Measurements from ENCODE around the gene BCL11B.
"Not testable (repeated sequence)": the region's sequence is repeated elsewhere in the genome, so short reads cannot be mapped to it uniquely, and the experiment has no call there.

The BCL11B gene

DNA sequence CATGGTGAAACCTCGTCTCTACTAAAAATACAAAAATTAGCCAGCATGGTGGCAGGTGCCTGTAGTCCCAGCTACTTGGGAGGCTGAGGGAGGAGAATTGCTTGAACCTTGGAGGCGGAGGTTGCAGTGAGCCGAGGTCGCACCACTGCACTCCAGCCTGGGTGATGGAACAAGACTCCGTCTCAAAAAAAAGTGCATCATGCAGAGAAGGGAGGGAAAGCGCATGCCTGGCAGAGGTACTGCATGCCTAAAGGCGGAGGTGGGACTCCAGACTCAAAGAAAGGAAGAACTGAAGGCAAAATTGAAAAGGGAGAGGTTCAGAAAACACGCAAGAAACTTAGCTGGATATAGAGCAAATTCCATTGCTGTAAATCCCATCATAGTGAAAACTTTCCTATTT, 85.7 kb downstream of the BCL11B start:
- DNase-seq (ENCODE audit: insufficient read length, low spot score); FAIRE-seq: not testable (repeated sequence)

DNA sequence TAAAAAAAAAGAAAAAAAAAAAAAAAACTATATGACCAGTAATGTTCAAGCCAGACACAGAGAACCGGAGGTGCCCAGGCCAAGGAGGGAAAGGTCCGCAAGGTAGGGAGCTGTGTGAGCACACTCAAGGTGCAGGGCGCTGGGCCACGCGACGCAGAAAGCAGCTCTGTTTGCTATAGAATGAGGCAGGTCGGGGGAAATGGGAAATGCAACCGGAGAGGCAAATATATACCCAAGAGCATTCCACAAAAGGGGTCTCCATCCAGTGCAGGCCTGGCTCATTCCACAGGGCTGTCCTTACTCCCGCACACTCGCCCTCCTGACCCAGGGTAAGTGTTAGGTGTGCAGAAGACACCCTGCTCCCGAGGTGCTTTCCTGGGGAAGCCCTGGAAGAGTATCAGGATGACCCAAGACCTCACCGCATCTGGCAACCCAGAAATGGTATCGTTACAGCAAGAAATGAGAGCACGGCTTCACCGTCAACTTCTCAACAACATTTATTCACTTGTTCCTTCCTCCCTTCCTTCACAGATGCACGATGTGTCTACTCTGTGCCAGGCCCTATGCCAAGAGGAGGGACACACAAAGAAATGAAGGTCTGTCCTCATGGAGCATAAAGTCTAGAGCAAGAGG, 86.4 kb downstream of the BCL11B start:
- FAIRE-seq (no peak), DNase-seq (ENCODE audit: insufficient read length, low spot score) (no peak)

DNA sequence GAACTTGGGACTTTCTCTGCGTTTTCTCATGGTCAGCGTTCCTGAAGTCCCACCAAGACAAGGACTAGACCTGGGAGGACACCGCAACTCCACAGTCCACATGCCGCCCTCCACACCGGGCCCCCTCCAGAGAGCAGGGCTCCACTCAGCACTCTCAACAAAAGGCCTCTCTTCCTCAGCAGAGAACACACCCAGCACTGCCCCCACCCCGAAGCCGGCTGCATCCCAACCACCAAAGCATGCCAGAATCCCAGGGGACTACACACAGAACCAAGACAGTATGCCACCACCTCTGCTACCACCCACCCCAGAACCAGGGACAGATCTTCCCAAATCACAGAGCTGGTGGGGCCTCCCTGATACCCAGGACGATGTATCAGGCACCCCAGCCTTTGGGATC, 88.3 kb downstream of the BCL11B start:
- no peak for FAIRE-seq
- DNase-seq (ENCODE audit: insufficient read length, low spot score), result no peak

DNA sequence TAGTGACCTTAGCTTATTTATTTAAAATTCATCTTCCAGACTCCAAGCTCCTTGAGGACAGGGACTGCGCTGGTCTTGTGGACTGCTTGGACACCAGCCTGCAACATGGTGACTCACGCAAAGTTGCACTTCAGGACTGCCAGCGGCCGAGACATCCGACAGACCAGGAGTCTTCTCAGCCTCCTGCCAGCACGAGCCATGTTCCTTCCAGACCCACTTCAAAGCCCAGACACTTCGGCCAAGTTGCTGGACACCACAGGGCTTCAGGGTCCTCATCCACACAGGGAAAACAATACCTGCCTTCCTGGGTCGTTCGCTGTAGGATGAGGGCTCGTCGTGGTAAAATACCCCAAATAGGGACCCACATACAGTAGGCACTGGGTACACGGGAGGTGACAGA, 88.7 kb downstream of the BCL11B start:
- no peak for FAIRE-seq
- no peak for DNase-seq (ENCODE audit: insufficient read length, low spot score)

DNA sequence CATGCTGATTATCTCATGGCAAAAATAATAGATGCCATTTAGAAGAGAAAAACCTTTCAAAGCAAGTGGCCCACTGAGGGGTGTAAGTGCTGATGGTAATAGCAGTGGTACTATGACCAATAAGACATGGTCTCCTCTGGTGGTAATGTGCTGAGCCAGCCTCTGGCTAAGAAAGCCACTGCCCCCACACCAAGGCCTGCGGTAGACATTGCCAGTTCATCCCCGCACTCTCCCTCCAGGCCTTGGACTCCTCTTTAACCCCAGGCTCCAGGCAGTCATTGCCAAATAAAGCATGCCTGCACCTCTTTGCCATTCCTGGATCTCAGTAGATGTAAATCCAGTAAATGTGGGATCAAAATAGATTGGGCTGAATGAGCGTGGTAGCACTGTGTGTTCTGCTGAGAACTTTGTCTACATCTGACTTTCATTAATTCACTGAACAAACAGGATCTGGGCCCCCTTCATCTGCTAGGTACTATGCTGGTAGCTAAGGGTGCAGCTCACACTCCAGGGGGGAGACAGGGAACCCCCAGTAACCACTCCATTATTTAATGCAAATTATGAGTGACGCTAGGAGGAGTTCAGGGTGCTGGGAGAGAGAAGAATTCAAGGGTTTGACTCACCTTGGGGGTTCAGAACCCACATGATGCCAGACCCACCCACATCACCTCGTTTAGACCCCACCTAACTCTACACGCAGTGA, 89.3 kb downstream of the BCL11B start:
- no peak for DNase-seq (ENCODE audit: insufficient read length, low spot score)
- FAIRE-seq, result no peak

DNA sequence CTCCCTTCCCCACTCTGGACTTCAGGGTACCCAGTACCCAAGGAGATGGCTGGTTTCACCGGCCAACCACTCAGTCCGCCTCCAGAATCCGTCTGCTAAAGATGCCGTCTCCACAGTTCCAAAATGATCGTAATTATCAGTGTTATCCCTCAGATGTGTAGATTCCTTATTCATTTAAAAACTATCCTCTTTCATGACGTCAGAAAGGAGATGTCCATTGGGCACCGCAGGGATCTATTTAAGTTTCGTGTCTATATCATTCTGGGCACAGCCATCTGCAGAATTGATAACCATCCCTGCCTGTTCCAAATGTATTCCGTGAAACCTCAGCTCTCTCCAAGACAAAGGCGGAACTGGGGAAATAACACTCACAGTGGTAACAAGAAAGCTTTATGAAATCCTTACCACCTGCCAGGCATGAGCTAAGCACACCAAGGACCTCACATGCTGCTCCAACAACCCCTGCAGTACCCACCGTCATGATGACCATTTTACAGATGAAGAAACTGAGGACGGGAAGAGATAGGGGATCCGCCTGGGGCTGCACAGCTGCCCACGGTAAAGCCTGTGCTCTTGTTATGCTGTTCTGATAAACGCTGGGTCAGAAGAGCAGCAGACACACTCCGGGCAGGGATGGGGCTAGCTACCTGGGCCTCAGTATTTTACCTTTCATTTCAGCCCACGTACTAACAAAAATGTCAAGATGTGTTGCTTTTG, 90.0 kb downstream of the BCL11B start:
- DNase-seq (ENCODE audit: insufficient read length, low spot score), result no peak
- FAIRE-seq, result no peak

DNA sequence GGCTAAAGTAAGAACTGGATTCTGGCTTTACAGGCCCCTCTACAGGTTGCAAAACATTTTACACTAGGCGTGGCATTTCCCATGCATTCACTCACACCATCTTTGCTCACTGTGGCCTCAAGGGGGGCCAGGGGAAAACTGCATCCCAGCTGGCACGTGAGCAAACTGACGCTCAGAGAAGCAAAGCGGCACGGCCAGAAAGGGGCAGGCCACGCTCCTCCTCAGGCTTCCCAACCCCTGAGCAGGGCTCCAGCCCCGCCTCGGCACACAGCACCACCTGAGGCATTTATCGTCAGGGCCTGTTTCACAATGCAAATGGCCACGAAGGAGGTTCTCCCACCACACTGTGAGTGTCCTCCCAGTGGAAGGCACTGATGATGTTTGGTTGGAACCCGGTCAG, 90.8 kb downstream of the BCL11B start:
- DNase-seq (ENCODE audit: insufficient read length, low spot score), result no peak
- FAIRE-seq, result no peak

DNA sequence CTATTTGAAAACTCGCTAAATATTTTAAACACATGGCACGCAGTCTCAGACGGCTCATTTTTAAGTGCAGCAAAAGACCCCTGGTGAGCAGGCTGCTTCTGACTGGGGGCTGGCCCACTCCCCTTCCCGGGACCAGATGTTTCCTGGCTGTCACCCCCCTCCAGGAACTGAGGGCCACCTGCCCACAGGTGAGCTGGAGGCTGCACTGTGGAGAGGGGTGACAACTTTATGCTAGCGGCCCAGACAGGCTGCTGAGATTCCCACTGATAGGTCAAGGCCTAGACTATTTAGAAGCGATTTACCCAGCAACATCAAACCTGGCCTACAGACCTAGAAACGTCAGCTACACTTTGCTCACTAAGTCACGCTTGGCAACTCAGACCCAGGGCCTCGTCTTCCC, 92.1 kb downstream of the BCL11B start:
- DNase-seq (ENCODE audit: insufficient read length, low spot score) (no peak), FAIRE-seq (no peak)

DNA sequence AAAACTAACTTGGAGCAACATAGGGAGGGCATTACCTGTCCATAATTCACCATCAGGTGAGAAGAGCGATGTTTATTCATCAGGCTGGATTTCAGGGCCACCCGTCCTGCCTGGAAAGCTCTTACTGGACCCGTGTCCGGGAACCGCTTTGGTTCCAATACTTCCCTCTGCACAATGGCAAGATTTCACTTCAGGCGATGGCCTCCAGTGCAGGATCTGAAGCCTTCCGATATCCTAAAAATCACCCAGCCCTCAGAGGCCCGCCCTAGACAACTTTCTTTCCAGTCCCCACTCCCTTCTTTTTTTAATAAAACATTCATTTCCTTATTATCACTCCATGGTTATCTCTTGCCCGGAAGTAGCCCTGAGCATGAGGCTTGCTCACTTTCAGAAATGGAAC, 92.5 kb downstream of the BCL11B start:
- FAIRE-seq (no peak), DNase-seq (ENCODE audit: insufficient read length, low spot score) (no peak)

DNA sequence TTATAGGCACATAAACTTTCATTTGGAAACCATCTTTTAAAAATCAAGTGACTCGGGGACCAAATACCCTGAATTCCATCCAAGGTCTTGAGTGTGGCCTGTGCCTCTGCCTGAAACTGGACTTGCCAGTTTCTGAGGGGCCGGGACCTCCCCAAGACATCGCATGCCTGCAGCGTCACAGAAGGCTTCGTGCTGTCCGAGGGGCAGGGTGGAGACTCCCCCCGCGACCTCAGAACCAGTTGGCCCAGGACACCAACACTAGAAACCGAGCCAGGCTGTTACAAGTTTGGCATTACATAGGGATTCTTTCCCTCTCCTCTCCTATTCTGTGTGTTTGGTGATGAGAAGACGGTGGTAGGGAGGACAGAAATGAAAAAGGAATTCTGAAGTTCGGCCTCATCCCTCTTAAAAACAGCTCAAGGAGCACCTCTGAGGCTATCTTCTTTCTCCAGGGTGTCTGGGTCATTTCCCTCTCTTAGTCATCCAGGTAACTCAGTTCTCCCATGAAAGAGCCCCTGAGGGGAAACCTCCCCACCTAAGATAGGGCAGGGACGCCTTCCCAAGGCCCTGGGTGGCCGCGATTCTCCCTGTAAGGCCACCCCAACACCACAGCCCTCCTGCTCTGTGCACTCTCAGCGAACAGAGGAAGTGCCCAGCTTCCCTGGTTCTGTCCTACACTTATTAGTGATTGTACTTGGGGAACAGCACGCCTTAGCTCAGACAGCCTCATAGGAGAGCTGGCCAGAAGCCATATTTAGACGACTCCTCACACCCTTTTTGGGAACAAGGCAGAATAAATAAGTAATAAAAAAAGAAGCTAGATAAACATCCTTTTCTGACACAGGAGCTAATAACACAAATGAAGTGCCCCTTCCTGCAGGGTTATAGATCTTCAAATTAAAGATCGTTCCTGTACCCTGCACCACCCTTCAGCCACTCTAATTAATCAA, 93.8 kb downstream of the BCL11B start:
- FAIRE-seq (no peak), DNase-seq (ENCODE audit: insufficient read length, low spot score) (no peak)

DNA sequence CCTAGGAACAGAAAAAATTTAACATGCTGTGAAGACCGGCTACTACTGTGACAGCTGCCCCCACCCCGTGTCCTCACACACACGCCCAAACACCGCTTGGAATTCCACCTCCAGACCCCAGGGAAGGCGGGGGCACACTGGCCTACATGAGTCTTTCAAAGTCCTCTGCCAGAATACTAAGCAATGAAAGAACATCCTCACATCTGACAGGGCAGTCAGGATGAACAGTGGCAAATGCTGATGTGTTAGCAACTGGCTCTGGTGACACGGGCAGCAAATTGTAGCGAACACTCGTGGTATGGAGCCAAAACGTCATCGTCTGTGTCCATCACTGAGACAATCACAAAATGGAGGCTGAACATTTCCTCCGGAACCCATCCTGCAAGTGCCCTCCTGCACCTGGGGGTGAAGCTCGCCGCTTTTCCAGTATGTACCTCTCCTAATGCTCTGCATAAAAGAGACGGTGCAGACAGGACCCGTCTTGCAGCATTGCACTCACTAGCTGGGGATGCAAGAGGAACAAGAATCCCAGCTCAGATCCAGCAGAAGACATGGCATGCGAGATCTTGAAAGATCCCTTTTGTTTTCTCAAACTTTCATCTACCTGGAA, 94.8 kb downstream of the BCL11B start:
- FAIRE-seq (no peak), DNase-seq (ENCODE audit: insufficient read length, low spot score) (no peak)

DNA sequence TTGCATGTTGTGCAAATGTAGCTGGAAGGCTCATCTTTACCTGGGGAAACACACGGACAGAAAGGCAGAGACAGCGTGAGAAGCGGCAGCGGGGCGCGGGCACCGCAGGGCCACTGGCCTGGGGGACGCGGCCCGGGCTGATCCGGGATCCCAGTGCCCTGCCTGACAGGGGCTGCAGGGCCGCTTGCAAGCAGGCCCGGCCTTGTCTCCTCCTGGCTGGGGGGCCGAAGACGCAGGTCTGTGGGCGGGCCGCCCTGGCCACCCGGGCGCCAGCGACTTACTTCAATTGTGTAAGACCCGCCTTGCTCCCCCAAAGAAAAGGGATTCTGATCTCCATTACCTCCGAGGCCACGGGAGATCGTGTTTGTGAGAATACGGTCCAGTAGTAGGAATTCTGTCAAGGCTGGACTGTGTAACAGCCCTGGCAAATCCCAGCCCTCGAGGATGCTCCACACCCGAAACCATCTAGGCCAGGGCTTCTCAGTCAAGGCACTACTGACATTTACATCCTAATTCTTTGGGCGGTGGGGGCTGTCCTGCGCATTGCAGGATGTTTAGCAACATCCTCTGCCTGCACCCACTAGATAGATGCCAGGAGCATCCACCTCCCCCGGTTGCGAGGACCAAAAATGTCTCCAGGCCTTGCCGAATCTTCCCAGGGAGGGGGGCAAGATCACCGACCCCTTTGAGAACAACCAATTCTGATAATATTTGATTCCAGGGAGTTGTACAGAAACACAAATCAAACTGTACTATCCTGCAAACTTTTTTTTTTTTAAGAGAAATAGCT, 95.6 kb downstream of the BCL11B start:
- DNase-seq (ENCODE audit: insufficient read length, low spot score) (no peak), FAIRE-seq (no peak)

DNA sequence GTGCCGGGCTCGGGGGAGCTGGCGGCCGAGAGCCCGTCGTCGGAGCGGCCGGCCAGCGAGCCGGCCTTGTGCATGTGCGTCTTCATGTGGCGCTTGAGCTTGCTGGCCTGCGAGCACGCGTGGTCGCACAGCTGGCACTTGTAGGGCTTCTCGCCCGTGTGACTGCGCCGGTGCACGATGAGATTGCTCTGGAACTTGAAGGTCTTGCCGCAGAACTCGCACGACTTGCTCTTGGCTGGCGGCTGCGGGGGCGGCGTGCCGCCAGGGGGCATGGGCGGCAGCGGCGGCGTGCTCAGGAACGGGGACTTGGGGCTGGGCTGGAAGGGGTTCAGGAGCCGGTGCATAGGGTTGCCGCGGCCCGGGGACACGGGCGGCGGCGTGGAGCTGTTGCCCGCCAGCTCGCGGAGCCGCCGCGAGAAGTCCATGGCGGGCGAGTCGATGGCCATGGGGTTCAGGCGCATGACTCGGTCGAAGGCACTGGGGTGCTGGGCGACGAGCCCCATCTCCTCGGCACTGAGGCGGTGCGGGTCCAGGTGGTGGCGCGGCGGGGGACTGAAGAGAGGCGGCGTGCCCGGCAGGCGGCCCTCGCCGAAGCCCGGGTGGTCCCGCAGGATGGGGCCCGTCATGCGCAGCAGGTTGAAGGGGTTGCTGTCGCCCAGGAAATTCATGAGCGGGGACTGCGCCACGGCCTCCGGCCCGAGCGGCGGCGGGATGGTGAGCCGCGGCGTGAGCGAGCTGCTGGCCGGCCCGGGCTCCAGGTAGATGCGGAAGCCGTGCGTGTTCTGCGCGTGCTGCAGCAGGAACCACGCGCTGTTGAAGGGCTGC, 96.5 kb downstream of the BCL11B start:
- no peak for DNase-seq (ENCODE audit: insufficient read length, low spot score)
- no peak for FAIRE-seq

DNA sequence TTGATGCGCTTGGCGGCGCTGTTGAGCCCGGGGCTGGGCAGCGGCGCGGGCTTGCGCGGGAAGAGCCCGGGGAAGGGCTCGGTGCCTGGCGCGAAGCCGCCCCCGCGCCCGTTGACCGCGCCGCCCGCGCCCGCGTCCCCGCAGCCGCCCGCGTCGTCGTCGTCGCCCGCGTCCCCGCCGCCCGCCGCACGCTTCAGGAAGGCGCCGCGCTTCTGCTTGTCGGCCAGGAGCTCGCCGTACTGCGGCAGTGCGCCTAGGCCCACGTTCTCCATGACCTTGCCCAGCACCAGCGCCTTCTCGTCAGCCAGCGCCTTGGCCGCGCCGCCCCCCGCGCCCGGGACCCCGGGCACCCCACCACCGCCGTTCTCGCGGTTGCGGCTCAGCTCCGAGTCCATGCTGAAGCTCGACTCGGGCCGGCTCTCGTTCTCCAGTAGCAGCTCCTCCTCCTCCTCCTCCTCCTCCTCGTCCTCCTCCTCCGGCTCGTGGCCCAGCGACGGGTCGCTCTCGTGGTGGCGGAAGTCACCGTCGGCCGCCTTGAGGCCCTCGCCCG, 97.2 kb downstream of the BCL11B start:
- FAIRE-seq (no peak), DNase-seq (ENCODE audit: insufficient read length, low spot score) (no peak)

DNA sequence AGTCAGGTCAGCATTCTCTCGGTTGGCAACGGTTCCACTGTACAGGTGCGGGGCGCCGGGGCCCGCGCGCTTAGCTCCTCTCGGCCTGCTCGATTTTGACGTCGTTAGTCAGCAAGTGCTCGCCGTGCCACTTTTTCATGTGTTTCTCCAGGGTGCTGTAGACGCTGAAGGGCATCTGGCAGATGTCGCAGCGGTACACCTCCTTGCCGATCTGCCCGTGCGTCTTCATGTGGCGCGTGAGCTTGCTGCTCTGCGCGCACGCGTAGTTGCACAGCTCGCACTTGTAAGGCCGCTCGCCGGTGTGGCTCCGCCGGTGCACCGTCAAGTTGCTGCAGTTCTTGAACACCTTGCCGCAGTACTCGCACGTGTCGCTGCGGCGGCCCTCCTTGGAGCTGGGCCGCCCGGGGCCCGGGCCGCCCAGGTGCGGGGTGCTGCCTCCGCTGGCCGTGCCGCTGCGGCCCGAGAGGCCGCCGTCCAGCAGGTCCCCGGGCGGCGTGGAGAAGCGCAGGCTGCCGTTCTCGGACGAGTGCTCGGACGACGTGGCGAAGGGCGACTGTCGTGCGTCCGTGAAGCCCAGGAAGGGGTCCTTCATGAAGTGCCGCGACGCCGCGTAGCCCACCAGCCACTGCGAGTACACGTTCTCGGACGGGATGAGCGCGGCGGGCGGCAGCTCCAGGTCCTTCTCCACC, 97.8 kb downstream of the BCL11B start:
- FAIRE-seq, result no peak
- DNase-seq (ENCODE audit: insufficient read length, low spot score), result no peak

DNA sequence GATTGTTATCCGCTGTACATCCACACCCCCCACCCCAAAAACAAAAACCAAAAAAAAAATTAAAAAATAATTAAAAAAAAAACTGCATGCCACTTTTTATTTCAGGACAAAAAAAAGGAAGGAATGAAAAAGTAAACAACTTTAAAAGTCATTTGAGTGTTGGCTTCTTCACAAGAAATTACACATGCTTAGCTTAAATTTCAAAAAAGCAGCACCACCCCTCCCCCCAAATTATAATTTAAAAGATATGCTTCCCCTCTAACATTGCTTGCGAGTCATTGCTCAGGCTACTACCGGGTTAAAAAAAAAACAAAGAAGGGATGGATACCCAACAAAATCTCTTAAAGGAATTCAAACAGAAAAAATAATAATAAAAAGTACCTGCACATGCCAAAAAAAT, 98.5 kb downstream of the BCL11B start:
- no peak for FAIRE-seq
- no peak for DNase-seq (ENCODE audit: insufficient read length, low spot score)

DNA sequence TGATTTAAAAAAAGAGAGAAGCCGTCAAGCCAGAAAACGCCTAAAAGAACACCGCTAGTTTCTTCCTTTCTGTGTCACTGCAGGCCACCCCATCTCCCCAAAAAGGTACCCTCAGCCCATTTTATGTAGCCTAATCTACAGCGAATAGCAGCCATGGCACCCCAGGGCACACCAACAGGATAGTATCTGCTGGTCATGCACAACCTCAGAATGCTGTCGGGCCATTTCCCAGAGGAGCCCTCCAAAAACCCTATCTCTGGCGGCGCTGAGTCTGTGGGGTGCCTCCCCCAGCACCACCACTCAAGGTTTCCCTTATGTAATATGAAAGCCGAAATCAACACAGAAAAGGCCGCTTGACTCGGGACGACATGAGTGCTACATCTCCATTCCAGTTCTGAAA, 98.9 kb downstream of the BCL11B start:
- DNase-seq (ENCODE audit: insufficient read length, low spot score) (no peak), FAIRE-seq (no peak)

DNA sequence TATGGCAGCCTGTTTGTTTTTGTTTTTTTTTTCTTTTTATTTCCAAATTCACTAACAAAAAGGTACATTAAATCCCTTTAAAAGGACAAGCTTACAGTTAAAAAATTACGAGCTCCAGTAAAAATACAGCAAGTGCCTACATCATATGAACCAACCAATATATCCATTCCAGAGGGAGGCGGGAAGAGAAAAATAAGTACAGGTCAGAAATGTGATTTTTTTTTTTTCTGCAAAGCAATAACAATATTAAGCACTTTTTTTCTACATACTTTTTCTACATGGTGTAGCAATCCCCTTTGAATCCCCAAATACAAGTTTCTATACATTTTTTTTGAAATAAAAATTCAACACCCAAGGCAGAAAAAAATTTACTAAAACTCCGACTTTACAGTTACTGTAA, 100.6 kb downstream of the BCL11B start:
- DNase-seq (ENCODE audit: insufficient read length, low spot score), result no peak
- FAIRE-seq, result no peak

All from HTR-8/SVneo (cell line).